ENCODE data around the gene YWHAG.
A peak's percentile ranks its signal among the peaks of the same experiment; 100 is the strongest.
"Not testable (repeated sequence)": the region's sequence is repeated elsewhere in the genome, so short reads cannot be mapped to it uniquely, and the experiment has no call there.

Gene YWHAG

GRCh38 chr7:76318488-76319353, 40.1 kb downstream of the YWHAG start:
- DNase-seq (ENCODE audit: low read depth), result peak; percentile 97

DNA sequence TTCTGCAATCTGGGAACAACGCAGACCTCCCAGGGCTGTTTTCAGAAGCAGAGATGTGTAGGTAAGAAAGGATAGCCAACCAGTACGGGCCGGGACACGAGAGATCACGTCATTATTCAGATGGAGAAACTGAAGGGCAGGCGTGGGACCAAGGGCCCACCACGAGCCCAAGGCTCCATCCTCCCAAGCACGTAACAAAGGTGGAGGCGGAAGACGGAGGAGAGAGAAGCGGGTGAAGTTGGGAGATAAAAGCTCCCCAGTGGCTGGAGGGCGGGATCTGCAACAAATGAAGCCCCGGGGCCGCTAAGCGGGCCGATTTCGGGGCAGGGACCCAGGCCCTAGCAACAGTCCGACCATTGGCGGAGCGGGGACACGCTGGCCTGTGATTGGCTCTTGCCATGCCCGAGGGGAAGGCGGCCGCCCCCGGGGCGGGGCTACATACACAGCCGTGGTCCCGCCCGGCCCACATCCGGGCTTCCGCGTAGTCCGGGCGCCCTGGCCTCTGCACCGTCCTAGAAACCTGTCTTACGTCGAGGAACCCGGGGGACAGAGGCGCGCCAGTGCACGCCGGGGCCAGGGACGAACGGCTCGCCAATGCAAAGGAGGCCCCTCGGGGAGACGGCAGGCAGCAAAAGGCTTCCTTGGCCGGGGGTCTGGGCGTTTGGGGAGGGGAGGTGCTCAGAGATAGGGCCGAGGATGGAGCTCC, 40.9 kb downstream of the YWHAG start:
- peak; percentile 97 for DNase-seq (ENCODE audit: low read depth)

DNA sequence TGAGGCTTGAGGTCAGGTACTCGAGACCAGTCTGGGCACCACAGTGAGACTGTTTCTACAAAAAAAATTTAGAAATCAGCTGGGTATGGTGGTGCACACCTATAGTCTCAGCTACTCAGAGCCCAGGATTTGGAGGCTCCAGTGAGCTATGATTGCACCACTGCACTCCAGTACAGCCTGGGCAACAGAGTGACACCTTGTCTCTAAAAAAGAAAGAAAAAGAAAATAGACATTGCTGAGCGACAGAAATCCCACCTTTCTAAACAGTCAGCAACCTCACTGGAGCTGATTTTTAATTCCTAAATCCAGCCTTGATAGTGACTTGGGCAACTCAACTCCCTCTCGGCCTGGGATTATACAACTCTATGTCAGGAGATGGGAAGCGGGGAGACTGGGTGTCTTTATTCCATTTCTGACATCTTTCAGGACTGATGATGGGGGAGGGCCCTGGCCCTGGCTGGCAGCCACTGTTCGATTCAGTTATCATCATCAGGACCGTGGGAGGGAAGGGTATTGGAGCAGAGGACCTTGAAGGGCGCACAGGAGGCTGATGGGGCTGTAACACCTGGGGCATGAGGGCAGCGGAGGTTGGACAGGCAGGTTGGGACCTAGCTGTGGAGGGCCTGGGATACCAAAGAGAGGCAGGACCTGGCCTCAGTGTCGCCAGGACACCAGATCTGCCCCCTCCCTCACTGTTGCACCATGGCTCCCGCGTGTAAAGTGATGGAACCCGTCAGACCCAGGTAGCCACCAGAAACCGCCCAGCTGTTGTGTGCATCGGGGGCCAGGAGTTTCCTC, 41.6 kb downstream of the YWHAG start:
- DNase-seq (ENCODE audit: low read depth), result no peak

GRCh38 chr7:76315364-76315763, 43.4 kb downstream of the YWHAG start:
- no peak for DNase-seq (ENCODE audit: low read depth)

DNA sequence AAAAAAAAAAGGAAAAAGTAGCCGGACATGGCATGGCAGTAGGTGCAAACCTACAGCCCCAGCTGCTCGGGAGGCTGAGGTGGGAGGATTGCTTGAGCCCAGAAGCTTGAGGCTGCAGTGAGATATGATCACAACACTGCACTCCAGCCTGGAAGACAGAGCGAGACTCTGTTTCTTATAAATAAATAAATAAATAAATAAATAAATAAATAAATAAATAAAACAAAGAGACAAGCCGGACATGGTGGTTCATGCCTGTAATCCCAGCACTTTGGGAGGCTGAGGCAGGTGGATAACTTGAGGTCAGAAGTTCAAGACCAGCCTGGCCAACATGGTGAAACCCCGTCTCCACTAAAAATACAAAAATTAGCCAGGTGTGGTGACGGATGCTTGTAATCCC, 44.1 kb downstream of the YWHAG start:
- not testable (repeated sequence) for DNase-seq (ENCODE audit: low read depth)

DNA sequence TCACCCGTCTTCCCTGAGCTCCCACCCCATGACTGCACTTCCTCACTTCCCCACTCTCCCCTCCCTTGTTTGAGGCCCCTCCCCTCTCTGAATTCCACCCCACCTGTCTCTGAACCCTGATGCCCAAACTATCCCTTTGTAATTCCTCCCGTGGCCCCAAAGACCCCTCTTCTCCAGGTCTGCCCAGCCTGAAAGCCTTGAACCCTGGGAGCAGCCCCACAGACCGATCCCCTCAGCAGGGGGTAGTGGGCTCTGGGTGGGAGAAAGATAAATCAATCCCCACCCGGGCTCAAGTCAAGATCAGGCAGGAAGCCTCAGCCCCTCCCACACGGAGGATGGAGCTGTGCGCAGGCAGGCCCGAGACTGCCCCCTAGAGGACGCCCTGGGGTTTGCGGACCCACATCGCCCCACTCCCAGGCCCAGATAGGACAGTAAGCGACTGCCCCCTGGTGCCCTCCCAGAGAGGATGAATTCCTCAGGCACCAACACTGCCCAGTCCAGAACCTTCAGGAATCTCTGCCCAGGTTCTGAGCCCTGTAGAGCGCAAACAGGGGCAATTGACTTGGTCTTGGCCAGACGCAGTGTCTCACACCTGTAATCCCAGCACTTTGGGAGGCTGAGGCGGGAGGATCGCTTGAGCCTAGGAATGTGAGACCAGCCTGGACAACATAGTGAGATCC, 44.6 kb downstream of the YWHAG start:
- DNase-seq (ENCODE audit: low read depth), result peak; percentile 87

DNA sequence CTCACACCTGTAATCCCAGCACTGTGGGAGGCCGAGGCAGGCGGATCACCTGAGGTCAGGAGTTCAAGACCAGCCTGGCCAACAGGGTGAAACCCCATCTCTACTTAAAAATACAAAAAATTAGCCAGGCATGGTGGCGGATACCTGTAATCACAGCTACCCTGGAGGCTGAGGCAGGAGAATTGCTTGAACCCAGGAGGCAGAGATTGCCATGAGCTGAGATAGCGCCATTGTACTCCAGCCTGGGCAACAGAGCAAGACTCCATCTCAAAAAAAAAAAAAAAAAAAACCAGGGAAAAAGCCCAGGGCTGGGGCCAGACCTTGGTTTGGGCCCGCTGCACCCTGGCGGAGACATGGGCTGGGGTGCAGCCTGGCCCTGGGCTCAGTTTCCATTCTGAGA, 47.0 kb downstream of the YWHAG start:
- DNase-seq (ENCODE audit: low read depth), result not testable (repeated sequence)

DNA sequence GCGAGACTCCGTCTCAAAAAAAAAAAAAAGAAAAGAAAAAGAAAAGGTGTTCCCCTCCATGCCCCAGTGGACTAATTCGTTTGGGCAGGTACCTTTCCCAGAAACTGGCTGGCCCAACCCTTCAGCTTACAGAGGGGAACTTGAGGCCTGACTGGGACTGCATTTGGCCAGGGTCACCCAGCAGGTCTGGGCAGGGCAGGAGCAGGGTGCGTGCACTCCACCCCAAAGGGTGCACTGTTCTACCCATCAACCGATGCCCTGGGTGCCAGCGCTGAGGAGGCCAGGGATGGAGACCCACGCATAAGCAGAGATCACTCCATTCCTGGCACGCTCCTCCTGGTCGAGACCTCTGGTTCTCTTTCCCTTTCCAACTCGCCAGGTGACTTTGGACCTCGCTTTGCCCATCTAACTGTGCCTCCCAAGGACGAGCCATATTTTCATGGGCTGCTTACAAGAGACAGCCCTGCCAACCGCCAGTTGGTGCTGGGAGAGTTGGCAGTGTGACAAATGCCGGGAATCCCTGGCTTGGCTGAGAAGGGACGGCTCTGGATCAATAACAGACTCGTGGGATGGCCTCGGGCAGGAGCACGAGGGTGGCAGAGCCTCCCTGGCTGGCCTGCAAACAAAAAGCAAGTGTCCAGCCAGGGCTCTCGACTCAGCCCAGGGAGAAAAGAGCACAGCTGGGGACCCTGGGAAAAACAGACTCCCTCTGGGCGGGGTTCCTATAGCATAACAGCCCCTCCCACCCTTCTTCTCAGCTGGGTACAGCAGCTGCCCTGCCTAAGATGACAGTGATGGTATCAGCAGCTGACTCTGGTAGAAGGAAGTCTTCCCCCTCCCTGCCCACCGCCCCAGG, 48.5 kb downstream of the YWHAG start:
- DNase-seq (ENCODE audit: low read depth), result peak; percentile 42

GRCh38 chr7:76309341-76310101, 49.3 kb downstream of the YWHAG start:
- not testable (repeated sequence) for DNase-seq (ENCODE audit: low read depth)

DNA sequence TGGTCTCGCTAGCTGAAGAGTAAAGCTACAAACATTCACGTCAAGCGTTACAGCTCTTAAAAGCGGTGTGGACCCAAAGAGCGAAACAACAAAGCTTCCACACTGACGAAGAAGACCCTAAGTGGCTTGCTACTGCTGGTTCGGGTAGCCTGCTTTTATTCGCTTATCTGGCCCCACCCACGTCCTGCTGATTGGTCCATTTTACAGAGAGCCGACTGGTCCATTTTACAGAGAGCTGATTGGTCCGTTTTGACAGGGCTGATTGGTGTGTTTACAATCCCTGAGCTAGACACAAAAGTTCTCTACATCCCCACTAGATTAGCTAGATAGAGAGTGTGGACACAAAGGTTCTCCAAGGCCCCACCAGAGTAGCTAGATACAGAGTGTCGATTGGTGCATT, 49.9 kb downstream of the YWHAG start:
- DNase-seq (ENCODE audit: low read depth), result not testable (repeated sequence)

DNA sequence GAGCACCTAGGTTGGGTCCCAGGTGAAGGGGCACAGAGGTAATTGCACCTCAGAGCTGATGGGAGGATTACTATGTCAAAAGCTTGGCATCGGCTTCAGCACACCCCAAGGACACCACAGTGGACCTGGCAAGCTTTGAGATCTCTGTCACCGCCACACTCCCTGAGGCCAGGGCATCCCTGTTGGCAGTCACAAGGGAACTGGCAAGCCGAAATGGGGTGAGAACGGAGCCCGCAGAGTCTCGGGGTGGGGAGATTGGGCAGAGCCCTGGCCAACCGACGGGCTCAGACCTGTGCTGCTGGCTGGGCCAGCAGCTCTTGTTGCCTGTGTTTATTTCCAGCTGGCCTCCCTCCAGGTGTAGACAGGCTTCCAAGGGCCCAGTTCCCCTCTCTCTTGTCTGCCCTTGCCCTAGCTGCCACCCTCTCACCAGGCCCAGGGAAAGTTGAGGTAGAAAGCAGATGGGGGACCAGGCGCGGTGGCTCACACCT, 53.9 kb downstream of the YWHAG start:
- DNase-seq (ENCODE audit: low read depth), result no peak

- DNase-seq (ENCODE audit: low read depth), result peak; percentile 91
These were observed 55.3 kb downstream of the YWHAG start for GRCh38 chr7:76303202-76304147.

- peak; percentile 91 for DNase-seq (ENCODE audit: low read depth)
These were observed 56.2 kb downstream of the YWHAG start, which contains the start of gene HSPB1 for GRCh38 chr7:76302347-76303201. TSS of gene HSPB1 (plus strand) at chr7:76302673. CDS start at chr7:76302713, 40 bp downstream.

- DNase-seq (ENCODE audit: low read depth), result no peak
These were observed 57.8 kb downstream of the YWHAG start for GRCh38 chr7:76301000-76301399.

- DNase-seq (ENCODE audit: low read depth), result peak; percentile 63
These were observed 58.5 kb downstream of the YWHAG start for GRCh38 chr7:76300166-76300731.

DNA sequence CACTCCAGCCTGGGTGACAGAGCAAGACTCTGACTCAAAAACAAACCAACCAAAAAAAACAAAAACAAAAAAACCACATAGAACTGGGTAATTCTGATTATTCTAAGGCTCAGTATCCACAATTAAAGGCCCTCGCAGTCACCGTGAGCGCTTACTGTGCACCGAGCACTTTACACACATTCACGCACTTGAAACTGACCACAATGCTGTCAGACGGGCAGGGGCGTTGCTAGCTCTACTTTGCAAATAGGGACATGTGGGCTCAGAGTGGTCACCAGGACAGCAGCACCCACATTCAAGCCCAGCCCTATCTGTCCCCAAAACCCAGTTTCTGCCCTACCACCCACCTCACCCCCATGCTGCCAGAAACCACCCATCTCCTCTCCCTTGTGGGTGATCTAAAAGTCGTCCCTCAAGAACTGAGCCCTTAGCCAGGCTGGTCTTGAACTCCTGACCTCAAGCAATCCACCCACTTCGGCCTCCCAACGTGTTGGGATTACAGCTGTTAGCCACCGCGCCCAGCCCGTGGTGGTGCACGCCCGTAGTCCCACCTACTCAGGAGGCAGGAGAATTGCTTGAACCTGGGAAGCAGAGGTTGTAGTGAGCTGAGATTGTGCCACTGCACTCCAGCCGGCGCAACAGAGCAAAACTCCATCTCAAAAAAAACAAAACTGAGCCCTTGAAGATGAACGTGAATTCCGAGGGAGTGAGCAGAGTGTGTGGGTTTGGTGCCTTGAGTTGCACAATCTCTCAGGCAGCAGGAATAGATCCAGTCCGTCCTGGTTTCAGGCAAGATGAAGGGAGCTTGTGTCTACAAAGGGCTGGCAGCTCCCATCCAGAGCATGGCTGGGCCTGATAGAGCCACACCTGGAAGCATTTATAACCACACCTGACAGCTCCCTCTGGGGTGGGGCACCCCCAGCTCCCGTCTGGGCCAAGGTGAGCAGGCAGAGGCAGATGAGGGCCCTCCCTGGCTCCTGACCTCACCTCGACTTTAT, 61.7 kb downstream of the YWHAG start:
- DNase-seq (ENCODE audit: low read depth), result peak; percentile 87

All from fibroblast of gingiva (primary cell).